Measurements from ENCODE around the gene MS4A7.

MS4A7 gene

GRCh38 chr11:60370252-60370810 is 8.0 kb upstream of the MS4A7 start:
- TF ChIP-seq CTCF (IDR thresholded peaks at IDR 0.05; ENCODE audit: low read depth, low read length, missing control alignments): no peak
- DNase-seq (ENCODE audit: low read depth): no peak
- H3K4me3 ChIP-seq (ENCODE audit: low read depth, low read length): no peak overlapping the region
- in situ Hi-C loops (cut with HindIII; ENCODE audit: low sequenced_read_pairs): no loop called here

GRCh38 chr11:60370811-60371298 is 7.5 kb upstream of the MS4A7 start:
- H3K4me3 ChIP-seq (ENCODE audit: low read depth, low read length): no peak overlapping the region
- in situ Hi-C loops (cut with HindIII; ENCODE audit: low sequenced_read_pairs): no loop called here

GRCh38 chr11:60371386-60371785 is 6.9 kb upstream of the MS4A7 start:
- no peak for TF ChIP-seq CTCF (IDR thresholded peaks at IDR 0.05; ENCODE audit: low read depth, low read length, missing control alignments)
- in situ Hi-C loops (cut with HindIII; ENCODE audit: low sequenced_read_pairs): no loop called here
- no peak for DNase-seq (ENCODE audit: low read depth)
- H3K4me3 ChIP-seq (ENCODE audit: low read depth, low read length): no peak overlapping the region

More at GRCh38 chr11:60370811-60371298, 7.5 kb upstream of the MS4A7 start:
- TF ChIP-seq CTCF (IDR thresholded peaks at IDR 0.05; ENCODE audit: low read depth, low read length, missing control alignments): no peak
- no peak for DNase-seq (ENCODE audit: low read depth)

GRCh38 chr11:60371854-60372253 is 6.5 kb upstream of the MS4A7 start:
- H3K4me3 ChIP-seq (ENCODE audit: low read depth, low read length): no peak overlapping the region
- no peak for TF ChIP-seq CTCF (IDR thresholded peaks at IDR 0.05; ENCODE audit: low read depth, low read length, missing control alignments)
- no peak for DNase-seq (ENCODE audit: low read depth)
- in situ Hi-C loops (cut with HindIII; ENCODE audit: low sequenced_read_pairs): no loop called here

GRCh38 chr11:60372767-60373166 is 5.6 kb upstream of the MS4A7 start:
- H3K4me3 ChIP-seq (ENCODE audit: low read depth, low read length): no peak overlapping the region
- no peak for TF ChIP-seq CTCF (IDR thresholded peaks at IDR 0.05; ENCODE audit: low read depth, low read length, missing control alignments)
- DNase-seq (ENCODE audit: low read depth): no peak
- in situ Hi-C loops (cut with HindIII; ENCODE audit: low sequenced_read_pairs): no loop called here

GRCh38 chr11:60375316-60375715 is 3.0 kb upstream of the MS4A7 start:
- TF ChIP-seq CTCF (IDR thresholded peaks at IDR 0.05; ENCODE audit: low read depth, low read length, missing control alignments): no peak
- no peak overlapping the region for H3K4me3 ChIP-seq (ENCODE audit: low read depth, low read length)
- no peak for DNase-seq (ENCODE audit: low read depth)
- in situ Hi-C loops (cut with HindIII; ENCODE audit: low sequenced_read_pairs): no loop called here
